SK-N-MC (cell line): ENCODE measurements around the gene ATP10B.
"Not testable (repeated sequence)": the region's sequence is repeated elsewhere in the genome, so short reads cannot be mapped to it uniquely, and the experiment has no call there.

Experiments used
- DNase-seq: peaks from one replicate; pipeline ENCODE4 v3.0.0-alpha.2; 2011; ENCODE audit warnings: low read depth, low spot score
- H3K27ac ChIP-seq: fragments of 200-600 bp; sonication (generic); 2 replicates; pipeline ENCODE4 v1.5.1; 2016; ENCODE audit warnings: mixed run types
- H3K36me3 ChIP-seq: fragments of 200-600 bp; sonication (generic); 2 replicates; pipeline ENCODE4 v1.6.1; 2017; ENCODE audit warnings: antibody characterized with exemption, low read length, mixed read lengths; ENCODE audit not compliant: insufficient read depth
- H3K4me3 ChIP-seq: fragments of 200-600 bp; sonication (generic); 2 replicates; pipeline ENCODE4 v1.5.1; 2016
- H3K9ac ChIP-seq: fragments of 200-600 bp; sonication (generic); 2 replicates; pipeline ENCODE4 v1.8.0; 2017; ENCODE audit warnings: mixed run types, mixed read lengths; ENCODE audit not compliant: insufficient read length
- H3K9me3 ChIP-seq: fragments of 200-600 bp; sonication (generic); 2 replicates; pipeline ENCODE4 v1.6.1; 2017; ENCODE audit warnings: low read depth, mild to moderate bottlenecking, antibody characterized with exemption, low read length, moderate library complexity, mixed read lengths
- EZH2 ChIP-seq: fragments of 200-600 bp; sonication (generic); IDR thresholded peaks from one replicate; pipeline ENCODE4 v1.6.1; 2017; ENCODE audit warnings: antibody characterized with exemption
- FOXP2 ChIP-seq: optimal IDR thresholded peaks from 2 replicates; pipeline ENCODE3; 2011; ENCODE audit warnings: mild to moderate bottlenecking, moderate library complexity; ENCODE audit not compliant: insufficient read depth; ENCODE audit errors: extremely low read length, control extremely low read depth
- POLR2AphosphoS5 ChIP-seq: IDR thresholded peaks from 2 replicates; pipeline ENCODE4 v1.6.1; 2012; ENCODE audit warnings: mild to moderate bottlenecking, low read depth, low read length, borderline replicate concordance

ATP10B gene, protein sequence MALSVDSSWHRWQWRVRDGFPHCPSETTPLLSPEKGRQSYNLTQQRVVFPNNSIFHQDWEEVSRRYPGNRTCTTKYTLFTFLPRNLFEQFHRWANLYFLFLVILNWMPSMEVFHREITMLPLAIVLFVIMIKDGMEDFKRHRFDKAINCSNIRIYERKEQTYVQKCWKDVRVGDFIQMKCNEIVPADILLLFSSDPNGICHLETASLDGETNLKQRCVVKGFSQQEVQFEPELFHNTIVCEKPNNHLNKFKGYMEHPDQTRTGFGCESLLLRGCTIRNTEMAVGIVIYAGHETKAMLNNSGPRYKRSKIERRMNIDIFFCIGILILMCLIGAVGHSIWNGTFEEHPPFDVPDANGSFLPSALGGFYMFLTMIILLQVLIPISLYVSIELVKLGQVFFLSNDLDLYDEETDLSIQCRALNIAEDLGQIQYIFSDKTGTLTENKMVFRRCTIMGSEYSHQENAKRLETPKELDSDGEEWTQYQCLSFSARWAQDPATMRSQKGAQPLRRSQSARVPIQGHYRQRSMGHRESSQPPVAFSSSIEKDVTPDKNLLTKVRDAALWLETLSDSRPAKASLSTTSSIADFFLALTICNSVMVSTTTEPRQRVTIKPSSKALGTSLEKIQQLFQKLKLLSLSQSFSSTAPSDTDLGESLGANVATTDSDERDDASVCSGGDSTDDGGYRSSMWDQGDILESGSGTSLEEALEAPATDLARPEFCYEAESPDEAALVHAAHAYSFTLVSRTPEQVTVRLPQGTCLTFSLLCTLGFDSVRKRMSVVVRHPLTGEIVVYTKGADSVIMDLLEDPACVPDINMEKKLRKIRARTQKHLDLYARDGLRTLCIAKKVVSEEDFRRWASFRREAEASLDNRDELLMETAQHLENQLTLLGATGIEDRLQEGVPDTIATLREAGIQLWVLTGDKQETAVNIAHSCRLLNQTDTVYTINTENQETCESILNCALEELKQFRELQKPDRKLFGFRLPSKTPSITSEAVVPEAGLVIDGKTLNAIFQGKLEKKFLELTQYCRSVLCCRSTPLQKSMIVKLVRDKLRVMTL (N-terminal part only)

DNA sequence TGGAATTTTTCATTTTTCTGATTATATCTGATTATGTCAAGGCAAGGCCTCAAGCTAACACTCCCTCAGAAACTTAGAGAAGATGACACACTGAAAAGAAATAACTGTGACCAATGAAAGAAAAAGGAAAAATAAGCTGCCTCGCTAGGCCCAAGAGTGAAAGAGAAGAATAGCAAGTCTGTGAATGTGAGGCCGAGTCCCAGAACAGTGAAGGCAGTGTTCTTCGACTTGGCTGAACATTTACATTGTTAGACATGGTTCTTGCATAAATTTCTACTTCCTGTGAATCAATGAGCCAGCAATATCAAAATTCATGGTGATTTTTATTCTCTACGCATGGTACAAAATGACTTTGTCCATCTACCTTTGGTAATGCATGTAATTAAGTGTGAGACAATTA lies at the start of gene ATP10B:
TSS of gene ATP10B (minus strand) at position 163 of the 400 bp plus-strand sequence. CDS start 164,137 bp downstream, outside the sequence.
- Histone ChIP-seq H3K9me3 (no peaks in the 10 kb centered on the region), H3K27ac (no peak within 1 kb of the TSS), H3K9ac (no peak within 1 kb of the TSS), H3K4me3 (no peak within 1 kb of the TSS), H3K36me3 (no peaks in the 10 kb centered on the region)
- no peak for DNase-seq
- TF ChIP-seq EZH2 (no peak), FOXP2 (no peak), POLR2AphosphoS5 (no peak)

DNA sequence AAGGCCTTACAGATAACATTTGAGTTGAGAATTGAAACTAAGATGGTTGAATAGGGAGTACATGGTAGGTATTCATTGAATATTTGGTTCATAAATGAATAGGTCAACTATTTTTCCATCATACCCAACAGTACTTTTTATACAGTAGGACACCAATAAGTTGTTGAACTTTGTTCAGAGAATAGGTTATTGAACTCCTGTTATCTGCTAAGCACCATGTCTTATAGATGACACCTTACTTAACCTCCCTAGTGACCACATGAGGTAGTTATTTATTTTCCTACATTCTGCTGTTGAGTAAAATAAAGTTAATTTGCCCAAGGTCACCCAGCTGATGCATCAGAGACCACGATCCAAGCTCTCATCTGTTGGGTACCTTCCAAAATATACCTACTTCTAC lies 49.6 kb upstream of the ATP10B start:
- TF ChIP-seq EZH2, result no peak
- no peak for TF ChIP-seq FOXP2
- no peak for TF ChIP-seq POLR2AphosphoS5
- Histone ChIP-seq H3K4me3 (no peak overlapping the region), H3K9ac (no peak overlapping the region), H3K9me3 (no peaks in the 10 kb centered on the region), H3K36me3 (no peaks in the 10 kb centered on the region), H3K27ac (no peak overlapping the region)
- DNase-seq, result no peak

DNA sequence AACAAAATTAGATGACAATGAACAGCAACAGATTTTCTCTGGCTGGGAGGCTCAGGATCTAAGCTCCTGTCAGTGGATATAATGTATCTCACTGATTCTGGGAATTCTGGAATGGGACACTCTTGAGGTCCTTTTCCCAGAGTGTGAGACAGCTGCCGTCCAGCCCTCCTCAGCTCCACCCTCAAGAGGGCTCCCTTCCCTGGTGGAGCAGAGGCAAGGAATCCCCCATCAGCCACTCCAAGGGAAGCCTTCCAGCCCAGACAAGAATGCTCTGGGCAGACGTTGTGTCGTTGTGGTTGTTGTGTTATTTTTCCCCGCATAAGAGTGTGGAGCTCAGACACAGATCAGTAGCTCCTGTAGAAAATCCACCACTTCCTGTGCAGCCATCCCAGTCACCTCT lies 47.7 kb upstream of the ATP10B start:
- Histone ChIP-seq H3K36me3 (no peaks in the 10 kb centered on the region), H3K9ac (no peak overlapping the region), H3K4me3 (no peak overlapping the region), H3K27ac (no peak overlapping the region), H3K9me3 (no peaks in the 10 kb centered on the region)
- DNase-seq, result no peak
- TF ChIP-seq EZH2 (no peak), POLR2AphosphoS5 (no peak), FOXP2 (no peak)

DNA sequence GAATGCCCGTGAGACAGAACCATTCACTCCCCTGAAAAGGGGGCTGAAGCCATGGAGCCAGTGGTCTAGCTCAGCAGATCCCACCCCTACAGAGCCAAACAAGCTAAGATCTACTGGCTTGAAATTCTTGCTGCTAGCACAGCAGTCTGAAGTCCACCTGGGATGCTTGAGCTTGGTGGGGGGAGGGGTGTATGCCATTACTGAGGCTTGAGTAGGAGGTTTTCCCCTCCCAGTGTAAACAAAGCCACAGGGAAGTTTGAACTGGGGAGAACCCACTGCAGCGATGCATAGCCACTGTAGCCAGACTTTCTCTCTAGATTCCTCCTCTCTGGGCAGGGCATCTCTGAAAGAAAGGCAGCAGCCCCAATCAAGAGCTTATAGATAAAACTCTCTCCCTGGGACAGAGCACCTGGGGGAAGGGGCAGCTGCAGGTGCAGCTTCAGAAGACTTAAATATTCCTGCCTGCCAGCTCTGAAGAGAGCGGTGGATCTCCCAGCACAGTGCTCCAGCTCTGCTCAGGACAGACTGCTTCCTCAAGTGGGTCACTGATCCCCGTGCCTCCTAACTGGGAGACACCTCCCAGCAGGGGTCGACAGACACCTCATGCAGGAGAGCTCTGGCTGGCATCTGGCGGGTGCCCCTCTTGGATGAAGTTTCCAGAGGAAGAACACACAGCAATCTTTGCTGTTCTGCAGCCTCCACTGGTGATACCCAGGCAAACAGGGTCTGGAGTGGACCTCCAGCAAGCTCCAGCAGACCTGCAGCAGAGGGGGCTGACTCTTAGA lies 41.4 kb upstream of the ATP10B start:
- H3K36me3 ChIP-seq, H3K27ac ChIP-seq, H3K9ac ChIP-seq, H3K9me3 ChIP-seq, H3K4me3 ChIP-seq, DNase-seq: not testable (repeated sequence)

DNA sequence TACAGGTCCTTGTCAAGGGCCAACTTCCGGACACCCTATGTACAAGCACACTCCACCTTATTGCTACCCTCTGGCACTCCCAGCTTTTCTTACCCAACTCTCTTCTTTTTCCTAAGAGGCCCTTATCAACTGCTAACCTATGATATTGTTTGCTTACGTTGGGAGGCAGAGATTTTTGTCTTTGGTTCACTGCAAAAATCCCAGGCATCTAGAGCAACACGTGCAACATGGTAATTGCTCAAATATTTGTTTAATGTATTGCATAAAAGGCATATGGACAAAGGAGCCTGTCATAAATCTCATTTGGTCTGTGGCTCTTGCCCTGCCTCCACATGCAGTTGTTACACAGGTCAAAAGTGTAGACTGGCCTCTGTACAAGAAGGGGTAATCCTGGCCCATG lies 35.8 kb upstream of the ATP10B start:
- DNase-seq, result no peak
- Histone ChIP-seq H3K4me3 (no peak overlapping the region), H3K27ac (no peak overlapping the region), H3K9ac (no peak overlapping the region), H3K9me3 (no peaks in the 10 kb centered on the region), H3K36me3 (no peaks in the 10 kb centered on the region)
- TF ChIP-seq EZH2 (no peak), POLR2AphosphoS5 (no peak), FOXP2 (no peak)

DNA sequence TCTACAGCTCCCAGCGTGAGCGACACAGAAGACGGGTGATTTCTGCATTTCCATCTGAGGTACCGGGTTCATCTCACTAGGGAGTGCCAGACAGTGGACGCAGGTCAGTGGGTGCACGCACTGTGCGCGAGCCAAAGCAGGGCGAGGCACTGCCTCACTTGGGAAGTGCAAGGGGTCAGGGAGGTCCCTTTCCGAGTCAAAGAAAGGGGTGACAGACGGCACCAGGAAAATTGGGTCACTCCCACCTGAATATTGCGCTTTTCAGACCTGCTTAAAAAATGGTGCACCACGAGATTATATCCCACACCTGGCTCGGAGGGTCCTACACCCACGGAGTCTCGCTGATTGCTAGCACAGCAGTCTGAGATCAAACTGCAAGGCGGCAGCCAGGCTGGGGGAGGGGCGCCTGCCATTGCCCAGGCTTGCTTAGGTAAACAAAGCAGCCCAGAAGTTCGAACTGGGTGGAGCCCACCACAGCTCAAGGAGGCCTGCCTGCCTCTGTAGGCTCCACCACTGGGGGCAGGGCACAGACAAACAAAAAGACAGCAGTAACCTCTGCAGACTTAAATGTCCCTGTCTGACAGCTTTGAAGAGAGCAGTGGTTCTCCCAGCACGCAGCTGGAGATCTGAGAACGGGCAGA lies 21.7 kb upstream of the ATP10B start:
- not testable (repeated sequence) for H3K9me3 ChIP-seq, H3K4me3 ChIP-seq, H3K36me3 ChIP-seq, H3K27ac ChIP-seq, DNase-seq, H3K9ac ChIP-seq

DNA sequence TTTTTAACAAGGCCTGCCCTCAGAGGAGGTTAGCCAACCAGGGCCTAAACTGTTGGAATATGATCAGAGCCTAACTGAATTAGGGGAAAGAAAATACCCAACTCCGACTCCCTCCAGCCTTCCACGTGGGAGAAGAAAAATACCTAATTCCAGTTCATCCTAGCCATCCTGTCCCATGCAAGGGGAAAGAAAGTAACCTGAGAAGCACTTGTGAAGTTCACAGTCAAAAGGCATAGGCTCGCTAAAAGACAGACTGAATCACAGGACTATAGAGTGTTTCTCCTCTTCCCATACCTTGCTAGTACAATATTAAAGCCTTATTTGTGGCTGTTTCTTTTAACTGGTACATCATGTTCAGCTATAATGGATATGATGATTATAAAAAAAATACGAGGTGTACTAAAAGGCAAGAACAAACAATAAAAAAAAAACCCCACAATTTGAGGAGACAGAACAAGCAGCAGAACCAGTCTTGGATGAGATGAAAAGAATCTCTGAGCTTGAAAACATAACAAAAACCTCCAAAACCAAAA lies 18.0 kb upstream of the ATP10B start:
- Histone ChIP-seq H3K27ac (no peak overlapping the region), H3K4me3 (no peak overlapping the region), H3K9me3 (no peaks in the 10 kb centered on the region), H3K9ac (no peak overlapping the region), H3K36me3 (no peaks in the 10 kb centered on the region)
- no peak for DNase-seq
- TF ChIP-seq POLR2AphosphoS5 (no peak), FOXP2 (no peak), EZH2 (no peak)
